ENCODE results near the gene ZNF484.
"Not testable (repeated sequence)": the region's sequence is repeated elsewhere in the genome, so short reads cannot be mapped to it uniquely, and the experiment has no call there.

The ZNF484 gene

GRCh38 chr9:92864152-92864551, 13.7 kb downstream of the ZNF484 start:
- no peak for DNase-seq (ENCODE audit: low spot score)
- FAIRE-seq, result no peak

GRCh38 chr9:92860867-92861266, 17.0 kb downstream of the ZNF484 start:
- no peak for DNase-seq (ENCODE audit: low spot score)
- no peak for FAIRE-seq

GRCh38 chr9:92857236-92857635, 20.6 kb downstream of the ZNF484 start:
- DNase-seq (ENCODE audit: low spot score), result no peak
- no peak for FAIRE-seq

GRCh38 chr9:92853716-92854115, 24.1 kb downstream of the ZNF484 start:
- DNase-seq (ENCODE audit: low spot score), result no peak

GRCh38 chr9:92850898-92851297, 26.9 kb downstream of the ZNF484 start:
- DNase-seq (ENCODE audit: low spot score), result no peak
- no peak for FAIRE-seq

More at GRCh38 chr9:92853716-92854115, 24.1 kb downstream of the ZNF484 start:
- FAIRE-seq, result no peak

- DNase-seq (ENCODE audit: low spot score); FAIRE-seq: not testable (repeated sequence)
Measured at GRCh38 chr9:92848740-92849139, 29.1 kb downstream of the ZNF484 start.

GRCh38 chr9:92846662-92847145, 31.1 kb downstream of the ZNF484 start:
- DNase-seq (ENCODE audit: low spot score) (no peak), FAIRE-seq (no peak)

- not testable (repeated sequence) for FAIRE-seq; DNase-seq (ENCODE audit: low spot score)
Measured at GRCh38 chr9:92838411-92838810, 39.4 kb downstream of the ZNF484 start.

GRCh38 chr9:92837191-92837590, 40.6 kb downstream of the ZNF484 start:
- no peak for DNase-seq (ENCODE audit: low spot score)
- FAIRE-seq, result no peak

GRCh38 chr9:92829420-92829819, 48.4 kb downstream of the ZNF484 start:
- no peak for FAIRE-seq
- no peak for DNase-seq (ENCODE audit: low spot score)

GRCh38 chr9:92825065-92825464, 52.8 kb downstream of the ZNF484 start:
- FAIRE-seq; DNase-seq (ENCODE audit: low spot score): not testable (repeated sequence)

- FAIRE-seq (no peak), DNase-seq (ENCODE audit: low spot score) (no peak)
Measured at GRCh38 chr9:92820964-92821363, 56.9 kb downstream of the ZNF484 start.

- not testable (repeated sequence) for DNase-seq (ENCODE audit: low spot score); FAIRE-seq
Measured at GRCh38 chr9:92819898-92820297, 57.9 kb downstream of the ZNF484 start.

- not testable (repeated sequence) for FAIRE-seq; DNase-seq (ENCODE audit: low spot score)
Measured at GRCh38 chr9:92809629-92810326, 68.1 kb downstream of the ZNF484 start.

GRCh38 chr9:92808726-92809451, 68.9 kb downstream of the ZNF484 start:
- no peak for FAIRE-seq
- no peak for DNase-seq (ENCODE audit: low spot score)

- DNase-seq (ENCODE audit: low spot score) (no peak), FAIRE-seq (no peak)
Measured at GRCh38 chr9:92807757-92808725, 69.8 kb downstream of the ZNF484 start.

GRCh38 chr9:92807031-92807756, 70.6 kb downstream of the ZNF484 start:
- no peak for DNase-seq (ENCODE audit: low spot score)
- no peak for FAIRE-seq

GRCh38 chr9:92804727-92805126, 73.1 kb downstream of the ZNF484 start:
- FAIRE-seq (no peak), DNase-seq (ENCODE audit: low spot score) (no peak)

- DNase-seq (ENCODE audit: low spot score) (no peak), FAIRE-seq (no peak)
Measured at GRCh38 chr9:92798358-92798757, 79.5 kb downstream of the ZNF484 start.

- DNase-seq (ENCODE audit: low spot score); FAIRE-seq: not testable (repeated sequence)
Measured at GRCh38 chr9:92796337-92796804, 81.5 kb downstream of the ZNF484 start.

Measured in urothelium cell line (cell line).